Prostate gland (tissue), 2 donors: ENCODE results near the gene IL18RAP.

Experiments
- CTCF ChIP-seq, 4 experiments: fragments of 200-600 bp in 2 of 4; fragments of 450-650 bp in 2 of 4; sonication (generic) in 2 of 4; IDR thresholded peaks; 1 replicate in 3 of 4; 2 replicates in 1 of 4; pipeline ENCODE4 v1.5.1; 2016 to 2019; ENCODE audit warnings: antibody characterized with exemption in 4 of 4, mild to moderate bottlenecking in 2 of 4, moderate library complexity in 2 of 4
- POLR2A ChIP-seq: fragments of 450-650 bp; IDR thresholded peaks from one replicate; pipeline ENCODE4 v1.6.1; 2016; ENCODE audit warnings: antibody characterized with exemption, mild to moderate bottlenecking

- TF ChIP-seq CTCF (IDR thresholded peaks at IDR 0.05), result no peak
- TF ChIP-seq POLR2A, result no peak
These were observed 15.2 kb downstream of the IL18RAP start for GRCh38 chr2:102438111-102438510.
